GM21515 (cell line): Measurements from ENCODE around the gene PHF20.
A peak's percentile ranks its signal among the peaks of the same experiment; 100 is the strongest.
"Not testable (repeated sequence)": the region's sequence is repeated elsewhere in the genome, so short reads cannot be mapped to it uniquely, and the experiment has no call there.

Source experiments
- ATAC-seq: cut with Tn5 transposase; IDR thresholded peaks from one replicate; pipeline ENCODE4 v1.9.1; 2021; ENCODE audit not compliant: unreplicated experiment

Gene PHF20

DNA sequence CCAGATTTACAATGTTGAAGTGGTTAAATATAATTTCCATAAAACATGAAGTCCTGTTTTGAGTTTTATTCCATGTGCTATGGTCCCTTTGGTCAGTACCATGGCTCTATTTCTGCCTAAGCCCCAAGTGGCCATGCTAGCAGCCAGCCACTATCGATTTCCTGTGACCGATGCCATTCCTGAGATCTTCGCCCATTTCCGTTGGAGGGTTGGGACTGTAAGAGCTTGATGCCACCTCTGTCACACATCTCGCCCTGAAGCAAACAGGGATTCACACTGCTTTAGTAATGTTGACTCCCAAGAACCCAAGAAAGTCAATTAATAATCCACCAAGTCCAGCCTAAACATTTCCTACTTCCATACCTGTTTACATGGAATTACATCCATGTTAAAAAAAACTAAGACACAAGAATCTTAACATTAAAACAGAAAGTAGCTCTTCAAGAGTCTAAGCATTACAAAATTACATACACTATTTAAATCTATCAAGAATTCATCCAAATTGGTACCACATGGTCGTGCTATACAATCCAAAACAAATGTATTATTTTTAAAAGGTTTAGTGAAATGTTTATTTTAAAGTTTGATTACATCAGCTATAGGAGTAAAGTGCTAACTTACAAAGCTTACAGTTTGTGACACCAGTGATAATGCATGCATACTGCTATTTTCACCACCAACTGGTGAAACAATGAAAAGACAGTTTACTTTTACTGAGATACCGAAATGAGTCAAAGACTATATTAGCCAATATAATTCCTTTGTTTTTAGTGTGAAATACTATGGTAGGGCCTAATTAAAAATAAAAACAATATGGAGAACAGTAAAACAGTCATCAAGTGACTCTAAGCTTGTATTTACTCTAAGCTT, 32.3 kb upstream of the PHF20 start:
- no peak for ATAC-seq

DNA sequence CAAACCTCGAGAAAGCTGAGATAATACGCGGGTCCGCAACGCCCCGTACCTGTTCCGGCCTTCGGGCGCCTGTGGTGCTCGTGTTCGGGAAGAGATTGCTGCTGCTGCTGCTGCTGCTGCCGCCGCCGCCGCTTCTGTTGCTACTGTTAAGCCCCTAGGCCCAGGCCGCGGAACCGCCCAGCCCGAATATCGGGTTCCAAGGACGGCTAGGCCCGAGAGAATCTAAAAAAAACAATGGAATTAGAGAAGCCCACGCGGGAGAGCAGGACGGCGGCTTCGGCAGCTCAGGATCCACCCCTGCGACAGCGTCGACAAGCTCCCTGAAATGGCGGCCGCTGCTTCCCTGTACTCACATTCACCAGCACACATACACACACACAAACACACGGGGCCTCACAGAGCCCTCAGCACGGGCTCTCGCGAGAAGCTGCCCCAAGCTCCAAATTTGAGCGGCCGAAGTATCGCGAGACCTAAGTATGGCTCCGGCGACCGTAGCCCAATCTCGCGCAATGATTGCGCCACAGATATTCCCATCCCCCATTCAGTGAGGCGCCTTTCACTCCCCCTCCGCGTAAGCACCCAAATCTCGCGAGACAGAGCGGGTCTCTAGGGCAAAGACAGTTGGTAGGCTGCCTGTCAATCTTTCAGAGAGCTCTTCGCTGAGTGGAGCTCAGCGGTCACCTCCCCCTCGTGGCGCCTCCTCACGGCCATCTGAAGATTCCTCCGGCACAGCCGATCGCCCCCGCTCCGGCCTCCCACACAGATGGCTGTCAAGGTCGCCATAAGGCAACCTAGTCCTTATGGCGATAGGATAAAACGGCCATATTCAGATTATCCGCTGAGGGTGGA, 29.7 kb upstream of the PHF20 start, which contains the start of gene RBM39:
Gene RBM39 (minus strand): TSS at position 369 of the 849 bp plus-strand sequence. CDS start 1,386 bp downstream, outside the sequence.
- peak; percentile 86 for ATAC-seq

DNA sequence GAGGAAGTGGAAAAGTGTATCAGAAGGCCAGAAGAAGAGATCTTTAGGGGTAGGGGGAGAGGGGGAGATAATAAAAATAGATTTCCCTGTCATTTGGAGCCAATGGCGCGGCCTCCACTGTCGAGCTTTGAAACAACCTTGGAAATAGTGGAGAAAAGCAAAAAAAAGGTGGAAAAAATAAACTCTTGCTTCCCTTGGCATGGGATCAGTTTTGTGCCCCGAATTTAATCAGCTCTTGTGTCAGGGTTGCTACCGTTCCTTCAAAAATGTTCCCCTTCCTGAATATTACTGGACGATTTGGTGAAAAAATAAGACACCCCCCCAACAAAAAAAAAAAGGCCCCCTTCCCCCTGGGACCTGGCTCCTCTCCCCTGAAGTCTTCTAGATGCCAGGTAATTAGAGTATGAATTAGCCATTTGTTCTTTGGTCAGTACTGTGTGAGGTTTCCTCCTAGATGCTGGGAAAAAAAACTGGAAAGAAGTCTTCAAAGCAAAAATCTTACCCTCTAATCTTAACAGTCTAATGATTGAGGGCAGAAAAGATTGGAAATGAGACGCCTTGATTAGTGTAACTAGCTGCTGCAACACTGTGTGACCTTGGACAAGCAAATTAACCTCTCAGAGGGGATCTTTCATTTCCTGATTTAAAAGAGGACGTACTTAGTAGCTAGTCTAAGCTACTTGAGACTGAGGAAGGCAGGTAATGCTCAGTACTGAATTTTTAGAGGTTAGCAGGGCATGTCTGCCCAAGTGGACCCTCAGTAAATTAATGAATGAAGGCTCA, 28.9 kb upstream of the PHF20 start:
- ATAC-seq, result no peak

DNA sequence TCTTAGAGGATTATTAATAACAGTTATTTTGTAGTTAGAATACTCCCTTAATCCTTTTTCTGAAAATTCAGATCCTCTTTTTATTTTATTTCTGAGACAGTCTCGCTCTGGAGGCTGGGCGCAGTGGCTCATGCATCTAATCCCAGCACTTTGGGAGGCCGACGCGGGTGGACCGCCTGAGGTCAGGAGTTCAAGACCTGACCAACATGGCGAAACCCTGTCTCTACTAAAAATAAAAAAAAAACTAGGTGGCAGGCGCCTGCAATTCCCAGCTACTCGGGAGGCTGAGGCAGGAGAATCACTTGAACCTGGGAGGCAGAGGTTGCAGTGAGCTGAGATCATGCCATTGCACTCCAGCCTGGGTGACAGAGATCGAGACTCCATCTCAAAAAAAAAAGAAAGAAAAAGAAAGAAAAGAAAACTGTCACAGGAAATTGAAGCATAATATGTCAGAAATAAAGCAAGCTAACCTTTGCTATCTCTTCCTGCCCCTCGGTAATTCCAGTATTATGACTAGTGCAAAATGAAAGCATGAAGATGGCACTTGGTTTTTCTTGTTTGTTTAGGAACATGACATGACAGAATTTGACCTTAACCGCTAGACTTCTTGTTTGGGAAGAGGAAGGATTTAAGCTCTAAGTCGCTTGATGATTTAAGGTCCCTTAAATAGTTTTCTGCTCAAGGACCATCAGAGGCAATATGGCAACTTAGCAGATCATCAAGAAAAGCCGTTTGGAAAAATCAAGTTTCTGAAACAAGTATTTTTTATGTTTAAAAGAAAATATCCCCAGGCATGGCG, 27.9 kb upstream of the PHF20 start:
- ATAC-seq, result no peak

DNA sequence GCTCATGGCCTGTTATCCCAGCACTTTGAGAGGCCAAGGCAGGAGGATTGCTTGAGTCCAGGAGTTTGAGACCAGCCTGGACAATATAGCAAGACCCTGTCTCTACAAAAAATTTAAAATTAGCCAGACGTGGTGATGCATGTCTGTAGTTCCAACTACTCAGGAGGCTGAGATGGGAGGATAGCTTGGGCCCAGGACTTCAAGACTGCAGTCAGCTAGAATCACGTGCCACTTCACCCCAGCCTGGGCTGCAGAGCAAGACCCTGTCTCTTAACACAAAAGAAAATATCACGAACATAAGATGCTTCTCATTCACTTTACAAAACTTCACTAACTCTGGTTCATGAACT, 27.3 kb upstream of the PHF20 start:
- not testable (repeated sequence) for ATAC-seq

- ATAC-seq, result no peak
These were observed 21.2 kb upstream of the PHF20 start for GRCh38 chr20:35750611-35751010.

GRCh38 chr20:35756404-35756803, 15.4 kb upstream of the PHF20 start:
- no peak for ATAC-seq

GRCh38 chr20:35757098-35757705, 14.6 kb upstream of the PHF20 start:
- no peak for ATAC-seq

GRCh38 chr20:35761548-35761947, 10.3 kb upstream of the PHF20 start:
- not testable (repeated sequence) for ATAC-seq

DNA sequence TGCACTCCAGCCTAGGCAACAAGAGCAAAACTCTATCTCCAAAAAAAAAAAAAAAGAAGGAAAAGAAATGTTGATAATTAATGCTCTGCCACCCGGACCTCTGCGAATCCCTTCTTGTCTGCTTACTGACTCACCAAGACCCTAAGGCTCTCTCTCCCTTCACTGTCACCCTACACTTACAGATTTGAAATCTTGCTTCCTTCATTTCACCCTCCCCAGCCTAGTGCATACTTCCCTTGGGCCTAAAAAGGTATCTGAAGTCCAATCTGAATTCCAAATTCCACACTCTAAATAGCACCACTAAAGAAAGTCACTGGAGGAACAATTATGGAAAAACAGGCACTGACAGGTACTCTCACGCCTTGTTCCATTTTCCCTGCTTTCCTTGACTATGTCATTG, 9.4 kb upstream of the PHF20 start:
- ATAC-seq, result no peak

GRCh38 chr20:35764936-35765335, 6.9 kb upstream of the PHF20 start:
- not testable (repeated sequence) for ATAC-seq

- ATAC-seq, result no peak
These were observed 5.0 kb upstream of the PHF20 start for GRCh38 chr20:35766843-35767242.

DNA sequence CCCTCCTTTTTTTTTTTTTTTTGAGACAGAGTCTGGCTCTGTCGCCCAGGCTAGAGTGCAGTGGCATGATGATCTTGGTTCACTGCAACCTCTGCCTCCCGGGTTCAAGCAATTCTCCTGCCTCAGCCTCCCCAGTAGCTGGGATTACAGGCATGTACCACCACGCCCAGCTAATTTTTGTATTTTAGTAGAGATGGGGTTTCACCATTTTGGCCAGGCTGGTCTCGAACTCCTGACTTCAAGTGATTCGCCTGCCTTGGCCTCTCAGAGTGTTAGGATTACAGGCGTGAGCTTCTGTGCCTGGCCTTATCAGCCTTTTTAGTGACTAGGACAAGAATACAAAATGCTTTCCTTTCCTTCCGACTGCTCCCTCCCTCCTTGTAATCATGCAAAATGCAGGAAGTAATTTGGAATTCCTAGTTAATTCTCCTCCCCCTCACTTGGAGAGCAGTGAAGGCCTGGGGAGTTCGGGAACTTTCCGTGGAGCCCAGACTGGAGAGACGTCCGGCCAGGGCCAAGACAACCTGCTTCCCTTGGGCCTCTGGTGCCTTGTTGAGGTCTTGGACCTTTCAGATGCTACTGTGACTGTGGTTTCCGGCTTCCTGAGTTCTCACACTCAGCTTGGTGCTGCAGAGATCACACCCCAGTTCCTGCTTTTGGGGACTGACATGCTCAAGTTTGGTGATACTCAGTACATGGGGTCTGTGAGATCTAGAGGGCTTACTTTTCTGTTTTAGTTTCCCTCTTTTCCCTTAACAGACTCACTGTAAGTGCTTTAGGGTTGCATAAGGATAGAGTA, 3.9 kb upstream of the PHF20 start:
- ATAC-seq, result peak; percentile 55

- no peak for ATAC-seq
These were observed 2.8 kb upstream of the PHF20 start for GRCh38 chr20:35768731-35769664.

GRCh38 chr20:35771367-35771688, 487 bp upstream of the PHF20 start:
- no peak for ATAC-seq

DNA sequence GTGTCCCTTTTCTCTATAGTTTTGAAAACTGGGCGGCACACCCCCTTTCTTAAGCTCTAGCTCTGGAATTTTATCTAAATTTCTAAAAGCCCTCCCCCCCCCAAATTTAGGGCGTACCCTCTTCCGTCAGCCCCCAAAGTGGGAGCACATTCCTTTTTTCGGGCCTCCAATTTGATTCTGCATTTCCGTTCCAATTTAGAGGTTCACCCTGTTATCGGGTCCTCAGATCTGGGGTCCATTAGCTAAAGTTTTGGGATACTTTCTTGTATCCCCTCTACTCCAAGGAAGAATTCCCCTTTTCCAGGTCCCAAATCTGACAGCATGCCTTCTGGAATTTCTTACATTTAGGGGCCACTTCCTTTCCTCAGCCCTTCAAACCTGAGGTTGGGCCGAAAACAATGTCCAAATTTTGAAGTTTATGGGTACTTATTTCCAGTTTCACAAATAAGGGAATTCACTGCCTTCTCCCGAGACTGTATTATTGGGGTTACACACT, 796 bp downstream of the PHF20 start:
- ATAC-seq, result no peak

DNA sequence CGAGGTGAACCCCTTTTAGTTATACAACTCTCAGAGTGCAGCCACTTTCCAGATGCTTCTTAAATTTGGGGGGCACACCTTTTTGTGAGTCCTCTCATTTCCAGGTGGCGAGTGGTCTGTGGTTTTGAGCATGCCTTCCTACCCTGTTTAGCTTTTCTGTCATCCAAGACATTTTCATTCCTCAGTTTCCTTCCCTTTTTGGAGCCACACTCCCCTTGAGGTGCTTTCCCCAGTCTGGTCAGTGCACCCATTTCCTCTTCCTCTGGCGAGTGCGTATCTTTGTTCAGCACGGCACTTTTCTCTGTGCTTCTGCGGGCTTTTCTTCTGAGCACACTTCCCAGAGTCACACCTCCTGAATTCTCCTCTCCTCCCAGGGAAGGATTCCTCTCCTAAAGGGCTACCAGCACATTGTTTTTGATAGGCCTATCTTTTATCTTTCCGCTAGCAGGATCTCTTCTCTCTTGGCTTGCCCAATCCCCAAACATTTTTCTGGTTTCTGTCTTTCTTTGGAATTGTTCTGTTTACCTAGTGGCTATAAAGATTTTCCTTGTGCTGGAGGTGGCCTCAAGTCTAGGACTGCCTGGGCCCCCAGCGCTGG, 1.4 kb downstream of the PHF20 start:
- no peak for ATAC-seq

DNA sequence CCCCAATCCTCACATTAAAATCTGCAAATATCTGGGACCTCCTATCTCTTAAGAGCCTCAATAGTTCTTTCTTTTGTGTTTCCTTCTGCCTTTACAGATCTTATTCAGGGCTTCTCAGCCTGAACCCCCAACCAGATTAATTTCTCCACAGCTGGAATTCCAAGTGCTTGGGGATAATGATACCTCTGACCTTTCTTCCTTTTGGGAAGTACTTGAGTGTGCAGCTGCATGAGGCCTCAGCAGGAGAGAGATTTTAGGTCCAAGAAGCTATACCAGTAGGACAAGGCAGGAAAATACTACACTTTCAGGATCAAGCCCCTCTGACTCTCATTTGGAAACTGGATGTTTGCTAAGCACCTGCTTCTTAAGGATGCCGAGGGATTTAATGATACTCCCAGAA, 2.6 kb downstream of the PHF20 start:
- no peak for ATAC-seq
